Stimulated activated CD4-positive, alpha-beta T cell treated with anti-CD3 and anti-CD28 coated beads, TNF-alpha, amount 100 ng/mL, for 48 hours (primary cell): ENCODE data around the gene CCSER1.

Source experiments
- DNase-seq, 3 donors: peaks; one replicate each; pipeline ENCODE4 v3.0.0-alpha.2; 2020; ENCODE audit warnings: low read depth in 3 of 3

CCSER1 gene

DNA sequence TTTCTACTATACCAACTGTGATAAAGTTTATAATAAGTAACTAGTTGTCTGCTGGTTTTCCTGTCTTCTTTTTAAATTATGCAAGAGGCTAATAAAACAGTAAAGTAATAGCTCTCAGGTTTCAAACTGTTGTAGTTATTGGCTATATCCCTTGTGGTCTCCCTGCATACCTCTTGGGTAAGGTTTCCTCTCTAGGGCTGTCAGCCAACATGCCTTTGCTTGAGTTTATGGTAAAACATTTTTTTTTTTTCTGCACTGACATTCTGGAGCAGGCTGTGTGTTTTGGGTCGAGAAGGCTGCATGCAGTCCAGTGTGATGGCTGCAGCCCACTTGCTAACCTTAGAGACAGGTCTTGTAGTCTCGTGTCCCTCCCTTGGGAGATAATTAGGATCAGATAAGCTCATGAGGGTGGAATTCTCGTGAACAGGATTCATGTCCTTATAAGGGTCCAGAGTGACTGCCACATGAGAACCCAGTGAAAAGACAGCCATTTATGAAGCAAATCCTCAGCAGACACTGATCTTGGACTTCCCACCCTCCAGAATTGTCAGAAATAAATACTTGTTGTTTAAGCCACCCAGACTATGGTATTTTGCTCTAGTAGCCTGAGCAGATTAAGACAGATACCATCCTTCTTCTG, 831.2 kb downstream of the CCSER1 start:
- DNase-seq, result no peak

DNA sequence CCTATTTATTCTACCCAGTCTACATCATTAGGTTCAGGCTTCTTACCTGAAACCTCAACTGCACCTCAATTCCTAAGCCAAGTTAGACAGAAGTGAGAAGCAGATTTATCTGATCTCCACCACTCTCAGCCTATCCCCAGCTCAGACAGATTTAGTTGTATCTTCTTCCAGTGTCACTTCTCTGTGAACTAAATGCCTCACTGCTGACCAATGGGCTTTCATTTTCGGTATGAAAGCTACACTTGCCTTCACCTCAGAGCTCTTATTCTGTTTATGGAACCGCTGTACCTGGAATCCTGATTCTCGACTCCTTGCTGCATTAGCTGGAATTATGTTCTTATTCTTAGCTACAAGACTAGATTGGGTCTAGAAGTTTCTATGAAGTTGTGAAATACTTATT, 833.2 kb downstream of the CCSER1 start:
- DNase-seq, result no peak

DNA sequence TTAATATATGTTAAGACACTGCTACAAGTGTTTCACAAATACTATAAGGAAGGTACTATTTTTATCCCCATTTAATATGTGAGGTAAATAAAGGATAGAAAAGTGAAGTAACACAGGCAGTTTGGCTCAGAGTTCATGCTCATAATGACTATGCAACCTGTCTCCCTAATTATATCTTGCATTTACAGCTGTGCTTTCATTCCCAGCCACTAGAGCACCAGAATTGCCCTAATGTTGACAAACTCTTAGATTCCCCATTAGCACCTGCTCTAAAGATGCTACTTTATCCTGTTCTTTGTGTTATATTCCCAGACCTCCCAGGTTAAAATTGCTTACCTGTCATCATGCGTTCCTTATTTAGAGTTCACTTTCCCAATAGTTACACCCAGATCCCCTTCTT, 833.6 kb downstream of the CCSER1 start:
- DNase-seq, result no peak

DNA sequence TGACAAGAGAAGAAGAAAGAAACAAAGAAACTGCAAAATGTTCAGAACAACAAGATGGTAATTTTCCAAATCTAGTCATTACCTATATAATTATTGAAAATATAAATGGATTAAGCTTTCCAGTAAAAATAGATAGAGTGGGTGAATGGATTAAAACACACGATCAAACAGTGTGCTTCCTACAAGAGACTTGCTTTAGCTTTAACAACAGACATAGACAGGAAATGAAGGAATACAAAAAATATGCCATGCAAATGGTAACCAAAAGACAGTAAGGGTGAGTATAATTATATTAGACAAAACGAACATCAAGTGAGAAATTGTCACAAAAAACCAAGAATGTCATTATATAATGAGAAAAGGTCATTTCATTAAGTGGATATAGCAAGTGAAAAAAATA, 842.8 kb downstream of the CCSER1 start:
- DNase-seq, result no peak

DNA sequence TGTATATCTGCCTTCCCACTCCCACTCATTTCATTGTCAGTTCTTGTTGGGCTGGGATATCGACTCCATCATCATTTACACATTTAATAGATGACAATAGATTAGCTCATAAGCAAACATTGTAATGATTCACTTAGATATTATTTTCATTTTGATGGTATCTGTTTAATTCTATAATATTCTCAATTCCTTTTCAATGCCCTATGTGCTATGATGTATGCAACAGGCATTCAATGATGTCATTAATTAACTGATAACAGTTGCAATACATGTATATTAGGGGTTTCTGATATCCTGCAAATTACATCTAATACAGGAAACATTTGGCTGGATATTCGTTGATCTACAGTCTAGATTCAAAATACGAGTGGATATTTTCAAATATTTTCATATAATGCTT, 850.5 kb downstream of the CCSER1 start:
- no peak for DNase-seq

DNA sequence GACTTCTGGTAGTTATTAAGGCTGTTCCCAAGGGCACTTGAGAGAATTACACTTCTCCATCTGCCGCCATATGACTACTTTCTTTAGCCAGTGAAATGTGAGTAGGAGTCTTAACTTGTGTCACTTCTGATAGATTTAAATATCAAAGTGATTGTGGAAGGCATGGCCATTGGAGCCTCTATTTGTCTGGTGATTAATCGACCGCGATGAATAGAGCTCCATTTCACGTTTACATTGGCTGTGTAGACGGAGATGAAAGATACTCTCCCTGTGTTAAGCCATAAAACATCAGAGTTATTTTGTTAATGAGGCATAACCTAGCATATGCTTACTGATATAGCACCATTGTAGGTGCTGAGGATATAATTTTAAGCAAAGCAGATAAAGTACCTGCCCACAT, 852.4 kb downstream of the CCSER1 start:
- DNase-seq, result no peak

DNA sequence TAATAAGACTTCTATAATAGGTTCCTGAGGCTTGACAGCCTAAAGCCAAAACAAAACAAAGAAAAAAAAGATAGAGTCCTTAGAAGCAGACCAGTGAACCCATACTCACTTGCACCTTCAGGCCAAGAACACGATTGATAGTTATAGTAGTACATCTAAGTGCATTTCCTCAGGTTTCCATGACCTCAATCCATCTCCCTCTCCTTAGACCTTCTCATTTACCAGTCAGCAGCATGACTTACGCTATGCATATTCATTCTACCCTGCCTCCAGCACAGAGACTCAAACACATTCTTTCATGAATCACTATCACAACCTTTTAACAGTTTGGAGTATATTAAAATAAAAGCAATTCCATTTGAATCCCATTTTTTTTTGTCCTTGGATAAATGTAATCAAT, 855.6 kb downstream of the CCSER1 start:
- no peak for DNase-seq

DNA sequence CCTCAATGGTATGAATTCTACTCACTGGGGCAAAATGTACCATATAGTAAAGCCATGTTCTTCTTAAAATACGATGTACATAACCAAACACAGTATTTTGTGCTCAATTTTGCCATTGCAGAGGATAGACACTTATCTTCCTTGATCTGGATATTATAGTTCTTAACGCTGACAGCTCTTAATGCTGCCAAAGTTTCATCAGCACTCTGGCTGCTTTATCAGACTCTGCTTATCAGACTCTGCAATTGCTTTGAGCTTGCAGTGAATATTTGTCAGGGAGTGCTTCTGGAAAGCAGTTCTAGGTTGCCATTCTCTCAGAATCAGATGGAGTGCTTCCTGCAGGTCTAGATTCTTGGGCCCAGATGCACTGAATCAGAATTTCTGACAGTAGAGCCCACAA, 863.1 kb downstream of the CCSER1 start:
- DNase-seq, result no peak

DNA sequence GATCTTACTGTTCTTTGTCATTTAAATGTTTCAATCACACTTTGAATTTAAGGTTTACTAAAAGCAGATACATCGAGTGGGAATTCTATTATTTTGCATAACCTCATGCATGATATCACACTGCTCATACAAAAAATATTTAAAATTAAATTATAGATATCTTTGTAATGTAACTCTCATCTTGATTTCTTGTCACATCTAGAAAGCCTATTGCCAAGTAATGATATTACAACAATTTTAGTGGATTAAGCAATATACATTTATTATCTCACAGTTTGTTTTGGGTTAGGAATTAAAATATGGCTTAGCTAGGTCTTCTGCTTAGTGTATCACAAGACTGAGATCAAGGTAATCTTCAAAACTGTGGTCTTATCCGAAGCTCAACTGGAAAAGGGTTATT, 865.0 kb downstream of the CCSER1 start:
- no peak for DNase-seq

DNA sequence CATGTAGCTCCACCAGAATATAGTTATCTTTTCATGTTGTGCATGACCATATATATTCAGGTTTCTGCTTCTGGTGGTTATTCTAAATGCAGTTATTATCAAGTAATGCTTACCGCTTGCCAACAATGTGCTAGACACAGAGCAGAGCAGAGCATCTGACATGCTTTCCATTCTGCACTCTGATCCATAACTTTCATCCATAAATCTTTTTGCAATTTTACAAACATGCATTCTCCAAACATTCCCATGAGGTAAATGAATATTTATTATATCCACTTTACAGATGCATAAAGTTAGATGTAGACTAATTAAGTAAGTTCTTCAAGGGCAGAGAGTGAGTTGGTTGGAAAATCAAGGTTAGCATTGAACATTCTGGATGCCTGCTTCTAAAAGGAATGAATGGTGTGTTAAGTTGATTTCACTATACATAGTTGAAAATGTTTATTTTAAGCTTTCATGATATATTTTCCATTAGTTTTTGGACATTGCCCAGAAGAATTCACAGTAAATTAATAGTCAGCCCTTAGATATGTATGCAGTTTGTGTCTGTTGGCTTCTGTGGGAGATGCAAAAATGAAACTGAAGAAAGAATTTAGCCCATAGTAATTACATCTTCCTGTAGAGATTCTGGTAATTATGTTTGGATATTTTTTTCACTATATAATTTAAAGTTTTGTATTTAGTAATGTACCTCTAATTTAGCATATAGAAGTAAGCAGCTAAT, 867.8 kb downstream of the CCSER1 start:
- no peak for DNase-seq

DNA sequence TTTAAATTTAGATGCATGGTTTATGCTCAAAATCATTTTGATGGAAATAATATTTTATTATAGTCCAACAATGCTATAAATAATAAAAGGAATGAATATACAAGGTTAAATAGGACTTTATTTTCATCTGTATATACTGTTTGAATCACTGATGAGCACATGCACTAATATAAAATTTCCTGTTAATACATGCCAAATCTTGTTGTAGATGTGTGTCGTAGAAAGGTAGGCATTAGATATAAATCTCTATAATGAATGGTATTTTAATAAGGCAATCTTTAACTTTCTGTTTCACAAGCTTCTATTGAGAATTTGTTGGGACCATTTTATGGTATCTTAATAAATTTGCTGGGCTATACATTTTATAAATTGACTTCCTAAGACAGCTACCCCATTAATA, 868.8 kb downstream of the CCSER1 start:
- DNase-seq, result no peak

DNA sequence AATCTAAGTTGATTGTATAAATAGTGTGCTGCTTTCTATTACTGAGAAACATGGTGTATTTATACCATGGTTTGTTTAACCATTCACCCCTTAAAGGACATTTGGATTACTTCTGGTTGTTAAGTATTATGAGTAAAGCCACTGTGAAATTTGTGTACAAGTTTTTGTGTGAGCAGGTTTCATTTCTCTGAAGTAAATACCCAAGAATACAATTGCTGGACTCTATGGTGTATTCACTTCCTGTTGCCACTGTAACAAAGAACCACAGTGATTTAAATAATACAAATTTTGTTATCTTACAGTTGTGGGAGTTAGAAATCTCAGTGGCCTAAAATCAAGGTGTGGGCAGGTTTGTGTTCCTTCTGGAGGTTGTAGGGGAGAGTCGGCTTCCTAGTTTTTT, 869.6 kb downstream of the CCSER1 start:
- DNase-seq, result no peak

DNA sequence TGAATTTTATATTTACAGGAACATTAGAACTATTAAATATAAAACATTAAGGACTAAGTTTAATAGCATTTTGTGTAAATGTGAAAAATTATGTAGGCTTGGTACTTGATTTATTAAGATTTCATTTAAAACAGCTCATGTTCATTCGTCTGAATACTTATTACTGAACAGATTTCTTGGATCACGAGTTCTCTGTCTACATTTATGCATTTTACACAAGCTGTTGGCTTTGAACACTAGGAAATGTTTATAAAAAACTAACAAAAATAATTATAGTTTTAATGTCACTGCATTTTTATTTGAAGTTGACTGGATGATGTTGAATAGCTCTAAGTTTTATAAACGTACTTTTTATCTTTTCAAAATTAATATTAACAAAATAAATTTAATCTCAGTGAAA, 888.7 kb downstream of the CCSER1 start:
- DNase-seq, result no peak

DNA sequence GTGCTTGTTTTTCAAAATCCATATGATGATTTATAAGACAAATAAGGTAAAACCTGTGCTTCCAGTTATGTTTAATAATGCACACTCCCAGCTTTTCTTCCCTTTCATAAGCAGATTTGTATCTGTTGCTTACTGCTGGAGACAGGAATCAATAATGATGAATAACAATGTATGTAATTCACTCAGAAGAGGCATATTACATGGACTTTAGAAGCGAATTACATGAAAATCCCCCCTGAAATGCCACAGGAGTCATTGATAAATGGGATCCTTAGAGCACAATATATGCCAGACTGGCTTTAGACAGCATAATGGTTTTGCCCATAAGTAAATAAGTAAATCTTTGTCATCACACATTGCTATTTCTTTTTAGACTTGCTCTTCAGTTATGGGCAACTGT, 892.3 kb downstream of the CCSER1 start:
- no peak for DNase-seq

DNA sequence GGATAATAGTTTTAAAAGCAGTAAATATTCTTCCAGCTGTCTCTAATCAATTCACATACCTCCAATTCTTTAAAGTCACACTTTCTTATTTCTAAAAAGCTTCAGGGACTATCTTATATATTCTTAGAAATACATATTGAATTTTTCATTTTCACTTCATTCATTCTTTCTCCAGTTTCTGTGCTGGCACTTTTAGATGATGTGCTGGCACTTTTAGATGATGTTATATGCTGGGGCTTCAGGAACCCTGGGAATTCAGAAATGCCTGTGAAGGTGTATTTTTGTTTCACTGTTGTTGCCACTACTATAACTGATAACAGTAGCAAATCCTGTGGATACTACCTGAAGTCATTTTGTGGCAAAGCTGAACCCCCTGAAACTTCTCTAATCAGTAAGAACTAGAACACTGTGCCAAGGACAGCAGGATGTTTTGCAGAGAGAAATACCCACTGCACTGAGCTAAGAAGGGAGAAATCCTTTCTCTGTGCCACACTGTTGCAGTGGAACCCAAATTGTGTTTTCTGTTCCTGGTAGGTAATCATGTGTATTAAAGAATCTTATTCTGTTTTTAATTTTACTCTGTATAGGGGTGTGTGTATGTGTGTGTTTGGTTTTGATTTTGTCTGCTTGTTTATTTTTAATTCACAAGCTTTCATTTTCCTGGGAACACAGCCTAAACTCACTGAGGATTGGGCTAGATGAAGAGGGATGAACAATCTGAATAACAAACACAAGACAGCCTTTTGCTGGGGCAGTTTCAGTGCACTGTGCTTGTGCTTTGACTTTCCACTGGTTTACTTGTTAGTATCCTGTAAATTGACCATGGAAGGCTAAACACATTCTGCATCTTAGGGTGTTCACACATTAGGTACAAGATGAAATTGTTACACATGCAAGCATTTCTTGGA, 898.3 kb downstream of the CCSER1 start:
- no peak for DNase-seq

DNA sequence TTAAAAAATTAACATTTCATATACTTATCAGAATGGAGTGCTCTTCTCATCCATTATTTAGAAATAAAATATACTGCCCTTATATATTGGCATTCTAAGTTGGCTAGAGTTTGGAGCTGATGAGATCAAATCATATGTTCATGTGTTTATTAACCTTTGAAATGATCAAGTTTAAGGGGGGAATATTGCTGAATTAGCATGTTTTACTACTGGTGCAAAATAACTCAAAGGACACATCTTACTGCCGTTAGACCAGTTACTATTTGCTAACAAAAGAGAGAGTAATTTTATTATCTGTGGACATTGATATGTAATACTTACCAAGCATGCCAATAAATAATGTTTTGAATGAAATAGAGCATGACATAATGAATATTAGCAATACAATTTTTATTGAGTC, 901.0 kb downstream of the CCSER1 start:
- no peak for DNase-seq

DNA sequence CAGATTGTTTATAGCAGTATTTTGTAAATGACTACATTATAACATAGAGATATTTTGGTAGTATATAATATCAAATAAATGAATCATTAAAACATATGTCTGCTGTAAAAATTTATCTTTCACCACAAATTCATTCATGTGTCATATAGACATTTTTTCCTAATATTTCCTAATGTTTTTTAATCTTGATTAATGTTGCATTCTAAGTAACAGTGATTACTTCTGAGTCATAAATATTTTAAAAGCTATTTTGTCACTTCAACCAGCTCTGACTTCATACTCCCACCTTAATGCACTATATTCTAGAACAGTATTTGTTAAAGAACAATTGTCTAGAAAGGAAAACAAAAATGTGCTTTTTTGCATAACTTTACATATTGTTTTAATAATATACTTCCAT, 904.6 kb downstream of the CCSER1 start:
- DNase-seq, result no peak

DNA sequence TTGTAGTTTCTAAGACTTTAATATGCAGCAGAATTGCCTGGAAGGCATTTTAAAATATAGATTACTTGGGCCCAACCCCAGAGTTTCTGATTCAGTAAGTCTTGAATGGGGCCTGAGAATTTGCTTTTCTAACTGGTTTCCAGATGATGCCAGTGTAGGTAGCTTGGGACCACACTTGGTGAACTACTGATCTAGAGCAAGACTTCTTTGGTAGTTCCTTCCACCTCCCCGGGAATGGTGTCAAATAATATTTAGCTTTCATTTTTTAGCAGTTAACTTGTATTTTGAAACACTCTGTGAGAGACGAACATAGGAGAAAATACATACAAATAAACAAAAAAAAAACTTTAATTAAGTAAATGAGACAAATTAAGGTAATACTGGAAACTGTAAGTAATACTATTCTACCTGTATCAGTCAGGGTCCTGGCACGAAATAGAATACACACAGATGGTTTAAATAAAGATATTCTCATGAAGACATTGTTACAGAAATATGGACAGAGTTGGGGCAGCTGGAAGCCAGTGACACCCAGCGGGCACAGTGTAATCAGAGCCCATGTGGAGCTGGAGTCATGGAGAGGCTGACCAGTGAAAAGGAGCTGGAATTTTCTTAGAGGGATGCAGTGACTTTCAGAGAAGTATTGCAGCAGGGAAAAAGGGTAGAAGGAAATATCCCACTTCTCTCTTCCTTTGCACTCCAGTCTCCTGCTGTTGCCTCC, 905.7 kb downstream of the CCSER1 start:
- DNase-seq, result no peak

DNA sequence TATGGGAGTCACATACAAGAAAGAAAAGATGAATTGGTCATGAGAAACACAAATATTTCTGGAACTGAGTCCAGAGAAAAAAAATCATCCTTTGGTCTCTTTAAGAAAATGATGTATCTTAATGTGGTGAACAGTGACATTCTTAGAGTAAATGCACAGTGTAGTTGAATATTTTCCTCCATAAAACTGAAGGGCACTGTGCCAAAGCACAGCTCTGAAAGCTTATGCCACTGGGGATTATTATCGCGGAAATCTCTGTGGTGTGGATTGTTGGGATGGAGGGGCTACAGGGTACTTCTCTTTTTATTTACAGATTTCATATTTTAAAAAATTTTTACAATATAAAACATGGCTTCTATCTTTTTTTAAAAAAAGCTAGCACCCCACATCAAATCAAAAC, 908.1 kb downstream of the CCSER1 start:
- DNase-seq, result no peak

DNA sequence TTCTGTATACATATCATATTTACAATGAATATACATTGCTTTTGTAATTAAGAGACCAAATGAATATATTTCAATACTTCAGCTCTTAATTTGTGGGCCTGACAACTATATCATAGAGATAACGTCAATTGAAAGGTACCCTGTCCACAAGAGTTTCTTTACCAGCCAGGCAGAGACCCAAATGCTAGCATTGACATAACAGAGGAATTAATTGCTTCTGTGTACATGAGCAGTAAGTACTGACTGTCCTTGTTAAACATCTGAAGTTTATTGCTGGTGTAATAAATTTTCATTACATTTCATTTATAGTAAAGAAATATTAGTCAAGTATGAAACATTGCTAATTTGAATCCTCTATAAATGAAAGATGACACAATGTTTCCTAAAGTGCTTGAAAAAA, 910.8 kb downstream of the CCSER1 start:
- no peak for DNase-seq

DNA sequence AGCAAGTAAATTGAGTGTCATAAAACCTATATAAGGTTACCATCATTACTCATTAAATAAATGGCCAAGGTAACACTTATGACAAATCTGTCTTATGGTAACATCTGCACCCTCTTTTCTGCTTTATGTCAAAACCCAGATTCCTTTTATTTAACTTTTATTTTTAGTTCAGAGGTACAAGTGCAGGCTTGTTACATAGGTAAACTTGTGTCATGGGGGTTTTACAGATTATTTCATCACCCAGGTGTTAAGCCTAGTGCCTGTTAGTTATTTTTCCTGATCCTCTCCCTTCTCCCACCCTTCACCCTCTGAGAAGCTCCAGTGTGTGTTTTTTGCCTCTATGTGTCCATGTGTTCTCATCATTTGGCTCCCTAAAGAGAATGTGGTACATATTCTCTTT, 930.7 kb downstream of the CCSER1 start:
- no peak for DNase-seq

DNA sequence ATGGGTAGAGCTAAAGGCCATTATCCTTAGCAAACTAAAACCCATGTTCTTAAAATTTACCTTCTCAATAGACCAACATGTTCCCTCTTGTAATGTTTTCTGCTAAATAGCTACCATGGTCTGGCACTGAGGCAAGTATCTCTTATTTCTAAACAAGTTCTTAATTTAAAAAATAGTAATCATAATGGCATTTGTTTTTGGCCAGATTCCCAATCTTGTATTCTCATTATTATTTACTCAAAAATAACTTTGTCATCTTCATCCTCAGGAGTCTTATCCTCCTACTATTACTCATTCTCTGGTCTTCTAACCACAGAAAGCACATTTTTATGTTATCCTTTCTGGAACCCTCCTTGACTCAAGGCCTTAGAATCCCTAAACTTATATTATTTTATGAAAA, 931.2 kb downstream of the CCSER1 start:
- DNase-seq, result no peak
